Ishikawa (cell line): ENCODE results near the gene RUNX1.

Experiments used
- FOXM1 ChIP-seq: IDR thresholded peaks from 2 replicates; pipeline ENCODE4 v1.6.1; 2012; ENCODE audit warnings: low read depth, borderline replicate concordance
- REST ChIP-seq: IDR thresholded peaks from 2 replicates; pipeline ENCODE4 v1.6.1; 2012; ENCODE audit warnings: low read depth, mild to moderate bottlenecking

- TF ChIP-seq FOXM1: no peak
- TF ChIP-seq REST: no peak
Observed at GRCh38 chr21:35015435-35016024, 33.6 kb downstream of the RUNX1 start.
